Endodermal cell (in vitro differentiated cells): ENCODE results near the gene ANXA2R. TPM values are rescaled to one million over a fixed set of nuclear protein-coding genes. Genes with fewer than 3 reads are reported as not detected.
A peak's percentile ranks its signal among the peaks of the same experiment; 100 is the strongest.

Experiments used
- DNase-seq: peaks from one replicate; pipeline ENCODE4 v3.0.0-alpha.2; 2017
- H3K27ac ChIP-seq: 2 replicates; pipeline ENCODE4 v1.5.1; 2013; ENCODE audit warnings: mild to moderate bottlenecking, low read depth, low read length, moderate library complexity
- H3K27me3 ChIP-seq: 2 replicates; pipeline ENCODE4 v1.6.1; 2013; ENCODE audit warnings: mild to moderate bottlenecking, low read length, moderate library complexity; ENCODE audit not compliant: insufficient read depth, control insufficient read depth, poor library complexity, severe bottlenecking
- H3K36me3 ChIP-seq: 2 replicates; pipeline ENCODE4 v1.7.0; 2013; ENCODE audit warnings: mild to moderate bottlenecking, low read length, moderate library complexity; ENCODE audit not compliant: control insufficient read depth, insufficient read depth
- H3K4me1 ChIP-seq: one replicate; pipeline ENCODE4 v1.7.0; 2013; ENCODE audit warnings: low read length; ENCODE audit not compliant: control insufficient read depth, insufficient read depth
- H3K4me3 ChIP-seq: 2 replicates; pipeline ENCODE4 v1.5.1; 2013; ENCODE audit warnings: mild to moderate bottlenecking, low read length, moderate library complexity
- H3K9ac ChIP-seq: 2 replicates; pipeline ENCODE4 v1.6.1; 2013; ENCODE audit warnings: mild to moderate bottlenecking, low read length, moderate library complexity; ENCODE audit not compliant: poor library complexity, severe bottlenecking; ENCODE audit errors: extremely low read depth
- H3K9me3 ChIP-seq: 2 replicates; pipeline ENCODE4 v1.6.1; 2013; ENCODE audit warnings: mild to moderate bottlenecking, low read length, moderate library complexity; ENCODE audit not compliant: control insufficient read depth
- H3K27ac Mint-ChIP-seq: 2 replicates; pipeline ENCODE4 v1.8.0; 2020; ENCODE audit warnings: mixed read lengths
- H3K27me3 Mint-ChIP-seq: 2 replicates; pipeline ENCODE4 v1.8.0; 2021; ENCODE audit warnings: mild to moderate bottlenecking, mixed read lengths; ENCODE audit not compliant: insufficient read depth
- H3K36me3 Mint-ChIP-seq: 2 replicates; pipeline ENCODE4 v1.8.0; 2020; ENCODE audit warnings: low read depth, mixed read lengths
- H3K4me1 Mint-ChIP-seq: 2 replicates; pipeline ENCODE4 v1.8.0; 2020; ENCODE audit warnings: mixed read lengths
- H3K4me3 Mint-ChIP-seq: 2 replicates; pipeline ENCODE4 v1.8.0; 2020; ENCODE audit warnings: mild to moderate bottlenecking, moderate library complexity, mixed read lengths
- H3K9me3 Mint-ChIP-seq: 2 replicates; pipeline ENCODE4 v1.8.0; 2020; ENCODE audit warnings: mild to moderate bottlenecking, mixed read lengths
- CTCF ChIP-seq: fragments of 200-600 bp; sonication (generic); conservative IDR thresholded peaks from 2 replicates; pipeline ENCODE4 v1.5.0; 2021; ENCODE audit warnings: antibody characterized with exemption, mild to moderate bottlenecking
- WGBS, 2 experiments: methylation state at CpG; one replicate each; pipeline versions ENCODE4 v1.1.5 to v1.1.7; 2013; ENCODE audit warnings: missing lambda C conversion rate in 2 of 2, mixed read lengths in 1 of 2; ENCODE audit not compliant: insufficient coverage in 1 of 2, insufficient read length in 1 of 2; 5-methylcytosine and 5-hydroxymethylcytosine counted together
- total RNA-seq, 2 donors: library from RNA; stranded (reverse); fragmentation: NEBNext Ultra II Directional in 1 of 2; extraction: Animal tissue kit (Norgen Biotek cat#: 25700) in 1 of 2; gene quantifications; 2 replicates in 1 of 2; 3 replicates in 1 of 2; pipeline ENCODE4 v1.2.1, GENCODE V29; 2021

Gene ANXA2R
- total RNA-seq, 2 donors from 2014 or later = 0.73 to 0.97 TPM

- H3K36me3 ChIP-seq = peaks cover 16% of the 10 kb centered on the region
- H3K4me1 Mint-ChIP-seq = peaks cover 26% of the 10 kb centered on the region
- no peaks in the 10 kb centered on the region for H3K27me3 Mint-ChIP-seq
- peaks cover 30% of the 10 kb centered on the region for H3K36me3 Mint-ChIP-seq
- WGBS, 2 experiments = 80 to 90% methylated on average over 1 to 2 of the region's 2 CpGs
- no peaks in the 10 kb centered on the region for H3K9me3 Mint-ChIP-seq
- DNase-seq = no peak
- H3K9ac ChIP-seq = no peak overlapping the region
- peaks cover 7% of the 10 kb centered on the region for H3K4me1 ChIP-seq
- peak overlapping the region; percentile 91 for H3K4me3 Mint-ChIP-seq
- no peak overlapping the region for H3K27ac ChIP-seq
- H3K4me3 ChIP-seq = peak overlapping the region; percentile 95
- peak overlapping the region; percentile 99 for H3K27ac Mint-ChIP-seq
- peaks cover 6% of the 10 kb centered on the region for H3K9me3 ChIP-seq
- no peak for TF ChIP-seq CTCF
- no peaks in the 10 kb centered on the region for H3K27me3 ChIP-seq
These were observed 27.9 kb upstream of the ANXA2R start for GRCh38 chr5:43068037-43068436.

GRCh38 chr5:43066799-43067741, 27.0 kb upstream of the ANXA2R start:
- peak overlapping the region; percentile 90 for H3K9ac ChIP-seq
- Mint-ChIP-seq H3K36me3 (peaks cover 26% of the 10 kb centered on the region), H3K27ac (peak overlapping the region; percentile 99), H3K9me3 (no peaks in the 10 kb centered on the region), H3K4me1 (peaks cover 26% of the 10 kb centered on the region), H3K4me3 (peak overlapping the region; percentile 91), H3K27me3 (no peaks in the 10 kb centered on the region)
- WGBS, 2 experiments = 2 to 3% methylated on average over 25 to 45 of the region's 45 CpGs
- peak overlapping the region; percentile 95 for H3K4me3 ChIP-seq
- H3K36me3 ChIP-seq = peaks cover 16% of the 10 kb centered on the region
- peaks cover 7% of the 10 kb centered on the region for H3K4me1 ChIP-seq
- H3K27ac ChIP-seq = peak overlapping the region; percentile 93
- H3K9me3 ChIP-seq = peaks cover 6% of the 10 kb centered on the region
- no peaks in the 10 kb centered on the region for H3K27me3 ChIP-seq
- TF ChIP-seq CTCF = no peak
- DNase-seq = peak; percentile 96

GRCh38 chr5:43065948-43066798, 26.1 kb upstream of the ANXA2R start:
- Mint-ChIP-seq H3K36me3 (peaks cover 23% of the 10 kb centered on the region), H3K27ac (peak overlapping the region; percentile 99), H3K4me1 (peaks cover 27% of the 10 kb centered on the region), H3K27me3 (no peaks in the 10 kb centered on the region), H3K4me3 (peak overlapping the region; percentile 91), H3K9me3 (no peaks in the 10 kb centered on the region)
- Histone ChIP-seq H3K4me3 (peak overlapping the region; percentile 95), H3K36me3 (peaks cover 13% of the 10 kb centered on the region), H3K9ac (peak overlapping the region; percentile 90), H3K27me3 (no peaks in the 10 kb centered on the region), H3K27ac (peak overlapping the region; percentile 93), H3K4me1 (peaks cover 7% of the 10 kb centered on the region), H3K9me3 (peaks cover 6% of the 10 kb centered on the region)
- peak; percentile 89 for DNase-seq
- TF ChIP-seq CTCF = no peak
- WGBS, 2 experiments = 0% methylated on average over 63 to 75 of the region's 75 CpGs
